Endothelial cell of umbilical vein (primary cell): Measurements from ENCODE around the gene KIF26B. TPM values are rescaled to one million over a fixed set of nuclear protein-coding genes. Genes with fewer than 3 reads are reported as not detected.

Experiments used
- BruUV-seq: library from RNA; stranded (reverse); fragments of 400-500 nt; replicated peaks from 2 replicates; lab custom pipeline; 2021; lab: Mats Ljungman, UMichigan
- CTCF ChIA-PET: fragments of 300-600, 350-600 bp; sonication (Branson Sonifier 250); formaldehyde crosslinking; loops from one replicate; lab custom pipeline; 2021; ENCODE audit warnings: antibody characterized with exemption, inconsistent platforms; lab: Charles Lee
- POLR2A ChIA-PET: fragments of 300-600, 350-600 bp; sonication (Branson Sonifier 250); formaldehyde crosslinking; loops from one replicate; lab custom pipeline; 2021; ENCODE audit warnings: antibody characterized with exemption, inconsistent platforms; lab: Charles Lee
- DNase-seq: peaks from one replicate; pipeline ENCODE4 v3.0.0-alpha.2; 2011; ENCODE audit warnings: low read depth, low spot score
- FAIRE-seq: peaks from 2 replicates; lab custom pipeline; 2011; peaks lifted over from hg19 to GRCh38; lab: Jason Lieb, UNC
- H2AFZ ChIP-seq: 2 replicates; pipeline ENCODE4 v1.6.0; 2012; ENCODE audit warnings: low read depth, low read length, control low read depth, inconsistent platforms
- H3K27ac ChIP-seq: 2 replicates; pipeline ENCODE4 v1.5.1; 2011; ENCODE audit warnings: low read depth, mild to moderate bottlenecking, control low read depth, low read length, moderate library complexity; ENCODE audit not compliant: insufficient read depth
- H3K27me3 ChIP-seq, 2 experiments: 2 replicates each; pipeline versions ENCODE4 v1.6.0 to v1.6.1; 2011; ENCODE audit warnings: low read length in 2 of 2, mixed read lengths in 1 of 2; ENCODE audit not compliant: control insufficient read depth in 2 of 2, insufficient read depth in 2 of 2
- H3K36me3 ChIP-seq, 2 experiments: 2 replicates in 1 of 2; 3 replicates in 1 of 2; pipeline ENCODE4 v1.5.1; 2011; ENCODE audit warnings: low read length in 2 of 2, mild to moderate bottlenecking in 1 of 2, moderate library complexity in 1 of 2; ENCODE audit not compliant: control insufficient read depth in 2 of 2, insufficient read depth in 2 of 2; ENCODE audit errors: extremely low read depth in 1 of 2
- H3K4me1 ChIP-seq: 3 replicates; pipeline ENCODE4 v1.5.1; 2011; ENCODE audit warnings: mild to moderate bottlenecking, low read length; ENCODE audit not compliant: control insufficient read depth, insufficient read depth; ENCODE audit errors: extremely low read depth
- H3K4me2 ChIP-seq: 2 replicates; pipeline ENCODE4 v1.6.1; 2011; ENCODE audit warnings: low read length, control low read depth, mixed read lengths; ENCODE audit not compliant: insufficient read depth
- H3K4me3 ChIP-seq, 3 experiments: fragments of 200-600 bp in 1 of 3; sonication (generic), shearing (Covaris generic) in 1 of 3; replicated peaks in 1 of 3; 2 replicates each; pipeline ENCODE4 v1.5.1; 2011 to 2016; ENCODE audit warnings: control low read depth in 3 of 3, low read length in 3 of 3, mild to moderate bottlenecking in 2 of 3, inconsistent platforms in 1 of 3, low read depth in 1 of 3, moderate library complexity in 1 of 3; ENCODE audit not compliant: insufficient read depth in 1 of 3
- H3K79me2 ChIP-seq: 2 replicates; pipeline ENCODE4 v1.6.0; 2012; ENCODE audit warnings: low read length, inconsistent platforms; ENCODE audit not compliant: control insufficient read depth, insufficient read depth
- H3K9ac ChIP-seq: replicated peaks from 2 replicates; pipeline ENCODE3; 2011; ENCODE audit warnings: low read length, control low read depth; ENCODE audit not compliant: insufficient read depth; ENCODE audit errors: extremely low read depth
- H3K9me1 ChIP-seq: replicated peaks from 3 replicates; pipeline ENCODE4 v1.6.0; 2011; ENCODE audit warnings: mild to moderate bottlenecking, low read length; ENCODE audit not compliant: control insufficient read depth, insufficient read depth; ENCODE audit errors: extremely low read depth
- H3K9me3 ChIP-seq: replicated peaks from 2 replicates; pipeline ENCODE4 v1.5.1; 2012; ENCODE audit warnings: low read length, inconsistent platforms; ENCODE audit not compliant: control insufficient read depth, insufficient read depth
- H4K20me1 ChIP-seq: replicated peaks from 2 replicates; pipeline ENCODE3; 2011; ENCODE audit warnings: mild to moderate bottlenecking, low read length; ENCODE audit not compliant: control insufficient read depth, insufficient read depth; ENCODE audit errors: extremely low read depth
- JUN ChIP-seq: IDR thresholded peaks from 2 replicates; pipeline ENCODE4 v1.6.1; 2011; ENCODE audit warnings: borderline replicate concordance, low read depth; ENCODE audit not compliant: insufficient read length, insufficient read depth
- dilution Hi-C: fragments of 300-500 bp; cut with MboI; formaldehyde crosslinking; loops from one replicate; pipeline ENCODE4 v1.15.0; 2019; ENCODE audit warnings: low sequenced_read_pairs; ENCODE audit not compliant: extremely low pct_ligation_motif_present
- intact Hi-C: fragments of 100-400 bp; cut with micrococcal nuclease; formaldehyde crosslinking; loops from one replicate; pipeline ENCODE4 v1.10.0; 2022
- polyA plus RNA-seq, 4 experiments: library from polyadenylated mRNA; depleted of rRNA in 3 of 4; stranded (reverse) in 3 of 4; unstranded in 1 of 4; fragments of >200 nt; gene quantifications; 2 replicates each; pipeline versions ENCODE4 v1.2.1 to v1.2.3, GENCODE V29; 2011 to 2012; ENCODE audit warnings: missing spikeins in 1 of 4
- total RNA-seq: library from RNA; stranded (reverse); gene quantifications from 2 replicates; pipeline ENCODE4 v1.2.3, GENCODE V29; 2021
- TF ChIP-seq, protein P1 (sequence below), 2 donors: IDR thresholded peaks; 1 replicate in 1 of 2; 2 replicates in 1 of 2; pipeline ENCODE4 v1.5.1; 2011; ENCODE audit warnings: low read length in 2 of 2, mild to moderate bottlenecking in 2 of 2, moderate library complexity in 2 of 2, control low read depth in 1 of 2, inconsistent platforms in 1 of 2, low read depth in 1 of 2; ENCODE audit not compliant: insufficient read depth in 1 of 2; ENCODE audit errors: extremely low read depth in 1 of 2

KIF26B gene
- total and polyA plus RNA-seq, 2 donors (not counting 3 experiments of a cell fraction or from before 2014, with no cell fraction given): 0.04 to 0.49 TPM

- DNase-seq: peak; percentile 84
- POLR2A ChIA-PET: interaction anchor here (1.2 kb wide), 1 partner anchor 62 kb away, joined by 6 read pairs; no protein-coding TSS in a partner anchor
Observed at GRCh38 chr1:245153081-245153551, 1.7 kb upstream of the KIF26B start.

More at GRCh38 chr1:245153081-245153551, 1.7 kb upstream of the KIF26B start:
- Histone ChIP-seq H3K27me3 (peaks cover 13 to 46% of the 10 kb centered on the region in 2 experiments), H3K36me3 (no peaks in the 10 kb centered on the region), H2AFZ (peak overlapping the region; percentile 91), H3K9me3 (no peaks in the 10 kb centered on the region), H4K20me1 (no peaks in the 10 kb centered on the region), H3K4me2 (peak overlapping the region; percentile 76), H3K9me1 (no peaks in the 10 kb centered on the region), H3K27ac (no peak overlapping the region), H3K4me1 (peaks cover 28% of the 10 kb centered on the region), H3K4me3 (peak overlapping the region; percentile 51 to 58 (median 51)), H3K9ac (no peak overlapping the region), H3K79me2 (no peaks in the 10 kb centered on the region)
- CTCF ChIA-PET: interaction anchor here (0.6 to 6.0 kb wide), 56 partner anchors 8 to 1536 kb away, joined by 3 to 128 read pairs (median 6); no protein-coding TSS in a partner anchor
- no TSS peak for BruUV-seq
- intact Hi-C loops (loop anchor here (1.0 to 5.0 kb wide), 10 partner anchors 61 to 1544 kb away; no protein-coding TSS in a partner anchor), dilution Hi-C loops (no loop called here)
- no peak for FAIRE-seq
- TF ChIP-seq, protein P1, sequence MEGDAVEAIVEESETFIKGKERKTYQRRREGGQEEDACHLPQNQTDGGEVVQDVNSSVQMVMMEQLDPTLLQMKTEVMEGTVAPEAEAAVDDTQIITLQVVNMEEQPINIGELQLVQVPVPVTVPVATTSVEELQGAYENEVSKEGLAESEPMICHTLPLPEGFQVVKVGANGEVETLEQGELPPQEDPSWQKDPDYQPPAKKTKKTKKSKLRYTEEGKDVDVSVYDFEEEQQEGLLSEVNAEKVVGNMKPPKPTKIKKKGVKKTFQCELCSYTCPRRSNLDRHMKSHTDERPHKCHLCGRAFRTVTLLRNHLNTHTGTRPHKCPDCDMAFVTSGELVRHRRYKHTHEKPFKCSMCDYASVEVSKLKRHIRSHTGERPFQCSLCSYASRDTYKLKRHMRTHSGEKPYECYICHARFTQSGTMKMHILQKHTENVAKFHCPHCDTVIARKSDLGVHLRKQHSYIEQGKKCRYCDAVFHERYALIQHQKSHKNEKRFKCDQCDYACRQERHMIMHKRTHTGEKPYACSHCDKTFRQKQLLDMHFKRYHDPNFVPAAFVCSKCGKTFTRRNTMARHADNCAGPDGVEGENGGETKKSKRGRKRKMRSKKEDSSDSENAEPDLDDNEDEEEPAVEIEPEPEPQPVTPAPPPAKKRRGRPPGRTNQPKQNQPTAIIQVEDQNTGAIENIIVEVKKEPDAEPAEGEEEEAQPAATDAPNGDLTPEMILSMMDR (IDR thresholded peaks at IDR 0.05; ENCODE audit: extremely low read depth in 1 of 2, insufficient read depth in 1 of 2, low read depth in 1 of 2, low read length in 2 of 2): peak; percentile 58 to 63
- TF ChIP-seq JUN: no peak
